HG03342 (cell line): ENCODE measurements around the gene LUC7L.
"Not testable (repeated sequence)": the region's sequence is repeated elsewhere in the genome, so short reads cannot be mapped to it uniquely, and the experiment has no call there.

Experiments used
- ATAC-seq: cut with Tn5 transposase; IDR thresholded peaks from one replicate; pipeline ENCODE4 v1.9.1; 2021; ENCODE audit warnings: mild to moderate bottlenecking, moderate library complexity; ENCODE audit not compliant: unreplicated experiment

The LUC7L gene

DNA sequence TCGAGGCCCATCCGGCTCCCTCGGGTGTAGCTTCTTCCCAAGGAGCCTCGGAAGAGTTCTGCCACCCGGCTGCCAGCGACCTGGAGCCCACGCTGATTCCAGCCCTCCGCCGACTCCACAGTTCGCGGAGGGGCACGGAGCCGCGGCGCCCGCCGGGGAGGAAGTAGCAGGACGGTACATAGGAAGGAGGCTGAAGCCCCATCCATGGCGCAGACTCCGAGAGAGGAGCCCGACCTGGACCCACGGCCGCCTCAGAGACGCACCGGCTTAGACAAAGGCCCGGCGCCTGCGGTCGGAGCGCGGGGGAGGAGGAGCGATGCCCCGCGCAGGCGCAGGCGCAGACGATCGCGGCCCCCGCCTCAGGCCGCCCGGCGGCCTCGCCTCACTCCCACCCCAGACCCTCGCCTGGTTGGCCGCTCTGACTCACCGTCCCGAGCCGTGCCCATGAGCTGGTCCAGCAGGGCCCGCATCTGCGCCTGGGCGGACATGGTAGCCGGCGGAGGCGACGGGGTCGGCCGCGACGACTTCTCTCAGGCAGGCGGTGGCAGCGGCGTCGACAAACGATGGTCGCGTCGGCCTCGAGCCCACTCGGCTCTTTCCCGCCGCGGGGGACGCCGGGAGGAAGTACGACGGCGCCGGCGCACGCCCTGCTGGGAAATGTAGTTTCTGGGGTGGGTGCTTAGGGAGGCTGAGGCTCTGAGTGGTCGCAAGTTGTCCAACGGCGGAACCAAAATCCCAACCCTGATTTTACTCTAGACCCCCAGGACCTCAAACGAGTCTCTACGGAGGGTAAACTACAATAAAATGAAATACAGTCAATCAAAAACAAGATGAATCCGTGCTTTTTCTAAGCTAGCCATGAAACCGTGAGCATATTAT is at the start of gene LUC7L:
Gene LUC7L (minus strand): TSS at position 598 of the 879 bp plus-strand sequence. CDS start 110 bp downstream, at position 488.
- ATAC-seq = peak; percentile 79

DNA sequence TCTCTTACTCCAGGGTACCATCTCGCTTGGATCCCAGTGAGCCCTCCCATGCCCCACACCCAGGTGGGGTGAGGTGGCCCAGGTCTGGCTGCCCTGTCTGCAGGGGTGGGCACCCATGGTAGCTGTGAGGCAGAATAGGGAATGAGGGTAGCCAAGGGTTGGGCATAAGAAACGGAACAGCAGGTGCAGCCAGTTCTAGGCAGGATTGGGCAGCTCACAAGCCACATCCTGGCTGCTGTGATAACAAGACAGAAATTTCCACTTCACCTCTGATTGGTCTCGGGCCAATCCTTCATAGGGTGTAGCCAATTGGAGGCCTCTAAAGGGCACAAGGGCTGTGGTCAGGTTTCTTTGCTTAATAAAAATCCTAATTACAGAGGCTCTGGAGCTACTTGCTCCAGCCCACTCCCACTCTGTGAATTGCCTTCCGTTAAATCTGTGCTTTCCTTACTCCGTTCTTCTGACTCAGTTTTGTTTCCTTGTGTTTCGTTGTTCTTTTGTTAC is 49.7 kb upstream of the LUC7L start:
- no peak for ATAC-seq

DNA sequence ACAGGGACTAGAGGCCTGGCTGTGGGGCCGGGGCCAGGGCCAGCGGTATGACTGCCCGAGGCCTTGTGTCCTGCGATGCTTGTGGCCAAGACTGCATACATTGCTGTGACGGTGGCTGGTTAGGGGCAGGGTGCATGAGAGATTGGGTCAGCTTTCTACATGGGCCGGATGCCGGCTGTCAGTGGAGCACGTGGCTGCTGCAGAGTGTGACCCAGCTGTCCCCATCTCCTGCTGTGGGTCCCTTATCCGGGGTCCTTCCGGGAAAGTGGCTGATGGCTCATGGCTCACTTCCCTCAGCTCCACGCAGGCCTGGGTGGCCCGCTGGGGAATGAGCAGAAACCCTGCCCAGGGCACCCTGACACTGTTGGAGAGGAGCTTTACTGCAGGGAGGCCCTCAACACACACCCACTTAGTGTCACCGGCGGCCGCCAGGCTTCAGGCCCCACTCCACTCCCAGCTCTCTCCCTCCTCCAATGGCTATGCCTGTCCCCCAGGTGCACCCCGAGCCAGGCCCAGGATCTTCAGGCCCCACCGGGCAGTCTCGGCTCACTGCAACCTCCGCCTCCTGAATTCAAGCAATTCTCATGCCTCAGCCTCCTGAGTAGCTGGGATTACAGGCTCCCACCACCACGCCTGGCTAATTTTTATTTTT is 47.3 kb upstream of the LUC7L start:
- no peak for ATAC-seq

- no peak for ATAC-seq
Observed at GRCh38 chr16:275786-276232, 46.6 kb upstream of the LUC7L start, which contains the start of gene RGS11. TSS of gene RGS11 (minus strand) at chr16:275944. CDS start at chr16:275911, 33 bp downstream.

GRCh38 chr16:275041-275641 is 45.9 kb upstream of the LUC7L start:
- ATAC-seq = no peak

- ATAC-seq = no peak
Observed at GRCh38 chr16:273547-274421, 44.5 kb upstream of the LUC7L start.

DNA sequence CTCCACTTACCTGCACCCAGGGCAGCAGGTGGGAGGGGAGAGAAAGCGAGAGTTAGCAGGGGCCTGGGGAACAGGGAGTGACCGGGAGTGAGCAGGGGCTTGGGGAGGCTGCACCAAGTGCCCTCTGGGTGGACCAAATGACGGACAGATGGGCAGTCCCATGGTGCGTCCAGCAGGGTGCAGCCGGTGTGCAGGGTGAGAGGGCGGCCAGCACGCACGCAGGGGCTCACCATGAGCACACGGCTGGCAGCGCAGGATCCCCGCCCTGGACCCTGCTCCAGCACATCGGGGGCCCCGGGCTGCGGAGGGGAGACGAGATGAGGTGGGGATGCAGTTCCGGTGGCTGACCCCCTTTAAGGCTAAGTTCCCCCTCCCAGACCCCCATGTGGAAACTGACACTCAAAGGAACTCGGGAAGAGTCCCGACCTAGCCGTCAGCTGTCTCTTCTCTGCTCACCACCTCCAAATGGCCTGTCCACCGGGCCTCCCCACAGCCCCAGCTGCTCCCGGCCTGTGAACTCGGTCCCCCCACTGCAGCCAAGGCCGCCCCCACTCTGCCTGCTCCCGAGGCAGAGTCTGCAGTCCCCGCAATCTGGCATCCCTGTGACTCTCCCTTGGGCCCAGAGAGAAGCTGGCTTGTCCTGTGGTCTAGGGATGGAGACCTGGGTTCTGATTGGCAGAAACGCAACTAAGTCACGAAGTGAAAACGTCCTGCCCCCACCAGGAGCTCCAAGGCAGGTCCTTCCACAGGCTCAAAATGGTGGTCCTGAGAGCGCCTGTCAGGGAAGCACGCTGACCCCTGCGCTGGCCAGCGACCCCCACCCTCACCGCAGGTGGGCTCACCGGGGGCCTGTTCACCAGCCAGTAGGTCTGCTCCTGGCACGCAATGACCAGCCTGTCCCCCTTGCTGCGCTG is 43.6 kb upstream of the LUC7L start:
- no peak for ATAC-seq

GRCh38 chr16:270381-271255 is 41.4 kb upstream of the LUC7L start:
- no peak for ATAC-seq

- ATAC-seq = no peak
Observed at GRCh38 chr16:269061-269796, 40.0 kb upstream of the LUC7L start.

DNA sequence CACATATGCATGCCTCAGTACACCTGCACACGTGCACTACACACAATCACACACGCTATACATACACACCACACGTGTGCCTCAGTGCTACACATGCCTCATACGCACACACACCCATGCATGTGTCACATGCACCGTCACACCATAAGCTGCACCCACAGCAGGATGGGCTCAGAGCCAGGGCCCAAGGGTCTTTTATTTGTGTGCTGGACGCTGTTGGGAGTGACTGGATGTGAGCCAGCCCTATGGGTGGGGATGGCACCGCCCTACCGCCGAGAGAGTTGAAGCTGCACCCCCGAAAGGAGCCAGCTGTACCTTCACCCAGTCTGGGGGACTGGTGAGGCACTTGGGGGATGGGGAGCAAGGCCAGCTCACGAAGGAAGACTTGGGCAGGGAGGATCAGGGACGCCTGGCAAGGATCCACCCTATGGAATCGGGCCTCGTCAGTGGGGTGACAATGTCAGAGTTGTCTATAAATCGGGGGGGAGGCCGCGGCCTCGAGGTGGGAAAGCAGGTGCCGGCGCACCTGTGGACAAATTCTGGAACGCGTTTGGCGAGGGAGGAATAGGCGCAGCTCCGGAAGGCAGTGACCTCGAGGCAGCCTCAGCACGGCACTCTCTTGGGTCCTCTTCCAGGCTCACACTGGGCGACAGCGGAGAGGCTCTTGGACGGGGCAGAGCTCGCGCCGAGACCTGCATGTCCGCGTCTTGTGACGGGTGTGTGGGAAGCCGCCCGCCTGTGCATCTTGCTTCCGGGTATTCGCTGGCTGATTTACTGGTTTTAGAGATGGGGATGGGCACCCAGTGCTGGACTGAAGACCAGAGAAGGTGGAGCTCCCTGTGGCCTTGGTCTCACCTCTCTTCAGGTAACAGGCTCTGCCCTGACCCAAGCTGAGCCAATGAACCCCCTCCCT is 39.1 kb upstream of the LUC7L start:
- no peak for ATAC-seq

DNA sequence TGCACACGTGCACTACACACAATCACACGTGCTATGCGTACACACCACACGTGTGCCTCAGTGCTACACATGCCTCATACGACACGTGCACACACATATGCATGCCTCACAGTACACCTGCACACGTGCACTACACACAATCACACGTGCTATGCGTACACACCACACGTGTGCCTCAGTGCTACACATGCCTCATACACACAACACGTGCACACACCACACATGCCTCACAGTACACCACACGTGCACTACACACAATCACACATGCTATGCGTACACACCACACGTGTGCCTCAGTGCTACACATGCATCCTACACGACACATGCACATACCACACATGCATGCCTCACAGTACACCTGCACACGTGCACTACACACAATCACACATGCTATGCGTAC is 38.3 kb upstream of the LUC7L start:
- not testable (repeated sequence) for ATAC-seq

DNA sequence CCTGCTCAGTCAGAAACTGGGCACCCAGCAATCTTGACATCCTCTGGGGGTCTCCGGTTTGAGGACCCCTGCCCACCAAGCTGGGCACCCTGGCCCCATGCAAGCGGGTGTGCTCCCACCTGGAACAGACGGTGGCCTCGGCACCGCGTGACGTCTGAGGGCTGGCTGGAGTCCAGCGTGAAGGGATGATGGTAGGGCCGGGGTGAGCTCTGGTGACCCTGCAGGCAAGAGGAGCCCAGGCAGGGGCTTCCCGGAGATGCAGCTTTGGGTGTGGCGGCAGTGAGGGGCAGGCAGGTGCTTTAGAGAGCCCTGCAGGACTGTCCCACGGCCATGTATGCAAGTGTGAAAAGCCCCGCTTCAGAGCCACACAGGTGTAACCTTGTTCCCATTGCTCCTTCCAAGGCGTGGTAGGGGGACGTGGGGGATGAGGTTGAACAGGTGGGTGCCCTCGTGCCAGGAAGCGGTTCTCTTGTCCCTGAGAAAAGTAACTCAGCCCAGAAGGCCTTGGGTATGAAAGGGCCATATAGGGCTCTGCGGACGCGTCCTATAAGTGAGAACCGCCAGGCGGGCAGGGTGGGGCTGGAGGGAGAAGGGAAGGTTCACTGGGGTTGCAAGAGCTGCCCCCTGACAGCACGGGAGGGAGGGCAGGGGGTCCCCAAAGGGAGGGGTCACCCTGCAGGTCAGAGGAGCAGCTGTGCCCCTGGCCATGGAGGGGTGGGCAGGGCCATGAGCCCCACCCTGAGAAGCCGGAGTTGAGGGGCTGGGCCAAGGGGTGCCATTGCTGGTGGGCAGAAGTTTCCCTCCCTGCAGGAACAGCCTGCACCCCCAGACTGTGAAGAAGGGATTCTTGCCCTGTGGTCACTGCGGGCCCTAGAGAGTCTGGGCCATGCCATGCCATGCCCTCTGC is 37.3 kb upstream of the LUC7L start:
- ATAC-seq = no peak

GRCh38 chr16:265711-266110 is 36.5 kb upstream of the LUC7L start:
- ATAC-seq = no peak

- ATAC-seq = no peak
Observed at GRCh38 chr16:265002-265529, 35.8 kb upstream of the LUC7L start.

GRCh38 chr16:264440-264951 is 35.2 kb upstream of the LUC7L start:
- ATAC-seq = no peak
